IPS-18a (cell line): ENCODE results near the gene ZNF785.

ENCODE experiments used
- H3K27ac ChIP-seq: one replicate; pipeline ENCODE4 v1.5.1; 2013; ENCODE audit warnings: low read length
- H3K27me3 ChIP-seq: one replicate; pipeline ENCODE4 v1.6.1; 2013; ENCODE audit warnings: mild to moderate bottlenecking, low read length; ENCODE audit not compliant: control insufficient read depth, insufficient read depth
- H3K36me3 ChIP-seq: one replicate; pipeline ENCODE4 v1.6.1; 2013; ENCODE audit warnings: low read depth, low read length; ENCODE audit not compliant: control insufficient read depth
- H3K4me1 ChIP-seq: one replicate; pipeline ENCODE4 v1.6.1; 2013; ENCODE audit warnings: low read depth, low read length; ENCODE audit not compliant: control insufficient read depth
- H3K4me3 ChIP-seq: one replicate; pipeline ENCODE4 v1.5.1; 2013; ENCODE audit warnings: low read length
- H3K9ac ChIP-seq: one replicate; pipeline ENCODE4 v1.6.1; 2013; ENCODE audit warnings: mild to moderate bottlenecking, low read length, moderate library complexity
- H3K9me3 ChIP-seq: one replicate; pipeline ENCODE4 v1.6.1; 2013; ENCODE audit warnings: low read depth, low read length; ENCODE audit not compliant: control insufficient read depth

ZNF785 gene

GRCh38 chr16:30532285-30533145 lies 53.0 kb downstream of the ZNF785 start:
- Histone ChIP-seq H3K4me1 (peaks cover 13% of the 10 kb centered on the region), H3K27ac (no peak overlapping the region), H3K27me3 (no peaks in the 10 kb centered on the region), H3K4me3 (no peak overlapping the region), H3K36me3 (peaks cover 10% of the 10 kb centered on the region), H3K9ac (no peak overlapping the region), H3K9me3 (no peaks in the 10 kb centered on the region)
